Uterus (tissue), 4 donors: ENCODE data around the gene ALG12. TPM values are rescaled to one million over a fixed set of nuclear protein-coding genes. Genes with fewer than 3 reads are reported as not detected.

Experiments
- DNase-seq, 2 donors: peaks; one replicate each; pipeline ENCODE4 v3.0.0-alpha.2; 2019 to 2020
- H3K27ac ChIP-seq, 2 donors: fragments of 200-600 bp; sonication (generic); 1 replicate in 1 of 2; 2 replicates in 1 of 2; pipeline ENCODE4 v1.5.1; 2016 to 2018
- H3K27me3 ChIP-seq, 2 donors: fragments of 200-600 bp; sonication (generic); one replicate each; pipeline ENCODE4 v1.5.1; 2018 to 2019; ENCODE audit warnings: control low read depth in 1 of 2
- H3K36me3 ChIP-seq, 2 donors: fragments of 200-600 bp; sonication (generic); one replicate each; pipeline ENCODE4 v1.5.1; 2019; ENCODE audit warnings: control low read depth in 1 of 2
- H3K4me1 ChIP-seq, 2 donors: fragments of 200-600 bp; sonication (generic); one replicate each; pipeline ENCODE4 v1.5.1; 2018 to 2019; ENCODE audit warnings: control low read depth in 1 of 2
- H3K4me3 ChIP-seq, 2 donors: fragments of 200-600 bp; sonication (generic); 1 replicate in 1 of 2; 2 replicates in 1 of 2; pipeline ENCODE4 v1.5.1; 2018 to 2019; ENCODE audit warnings: mild to moderate bottlenecking in 1 of 2
- H3K9me3 ChIP-seq, 2 donors: fragments of 200-600 bp; sonication (generic); one replicate each; pipeline ENCODE4 v1.5.1; 2019; ENCODE audit warnings: control low read depth in 1 of 2
- POLR2A ChIP-seq, 2 donors: fragments of 450-650 bp; IDR thresholded peaks; one replicate each; pipeline ENCODE4 v1.6.1; 2016; ENCODE audit warnings: antibody characterized with exemption in 2 of 2, mild to moderate bottlenecking in 1 of 2, moderate library complexity in 1 of 2
- intact Hi-C: fragments of 100-400 bp; cut with DNase I; formaldehyde crosslinking; loops from one replicate; pipeline ENCODE4 v1.15.1; 2023; ENCODE audit warnings: low total_unique reads
- total RNA-seq, 4 donors: library from RNA; depleted of rRNA in 3 of 4; stranded (reverse); fragments of >200 nt in 3 of 4; gene quantifications; one replicate each; pipeline versions ENCODE4 v1.1.0 to v1.2.4, GENCODE V29; 2014 to 2023
- TF ChIP-seq, protein P1 (sequence below), 4 experiments: fragments of 200-600 bp in 2 of 4; fragments of 450-650 bp in 2 of 4; sonication (generic) in 2 of 4; IDR thresholded peaks; one replicate each; pipeline ENCODE4 v1.5.1; 2016 to 2019; ENCODE audit warnings: antibody characterized with exemption in 4 of 4, mild to moderate bottlenecking in 2 of 4, moderate library complexity in 1 of 4
- donor health status: DM: yes; HTN: yes; CAD: no.

The ALG12 gene
- total RNA-seq, 4 donors from 2014 or later = 11.8 to 22.5 (median 18.3) TPM

DNA sequence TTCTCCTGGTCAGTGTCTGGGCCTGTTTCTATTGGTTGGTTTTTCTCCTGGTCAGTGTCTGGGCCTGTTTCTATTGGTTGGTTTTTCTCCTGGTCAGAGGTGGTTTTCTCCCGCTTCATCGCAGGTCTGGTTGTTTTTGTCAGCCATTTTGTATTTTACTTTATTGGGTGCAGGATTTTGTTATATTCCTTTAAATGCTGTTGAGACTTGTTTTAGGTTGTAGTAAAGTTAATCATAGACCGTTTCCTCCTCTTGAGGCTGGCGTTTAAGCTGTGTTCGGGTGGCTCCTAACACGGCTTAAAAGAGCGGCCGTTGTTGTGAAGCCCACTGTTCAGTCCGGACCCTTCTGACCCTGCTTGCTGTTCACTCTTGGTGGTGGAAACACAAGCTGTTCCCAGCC is 38.4 kb downstream of the ALG12 start:
- intact Hi-C loops = no loop called here
- DNase-seq = no peak
- Histone ChIP-seq H3K36me3 (no peaks in the 10 kb centered on the region), H3K9me3 (peaks cover 0 to 9% of the 10 kb centered on the region in 2 donors), H3K4me1 (no peaks in the 10 kb centered on the region), H3K4me3 (no peak overlapping the region), H3K27me3 (no peaks in the 10 kb centered on the region), H3K27ac (no peak overlapping the region)
- TF ChIP-seq POLR2A (IDR thresholded peaks at IDR 0.05) = no peak
- TF ChIP-seq, protein P1, sequence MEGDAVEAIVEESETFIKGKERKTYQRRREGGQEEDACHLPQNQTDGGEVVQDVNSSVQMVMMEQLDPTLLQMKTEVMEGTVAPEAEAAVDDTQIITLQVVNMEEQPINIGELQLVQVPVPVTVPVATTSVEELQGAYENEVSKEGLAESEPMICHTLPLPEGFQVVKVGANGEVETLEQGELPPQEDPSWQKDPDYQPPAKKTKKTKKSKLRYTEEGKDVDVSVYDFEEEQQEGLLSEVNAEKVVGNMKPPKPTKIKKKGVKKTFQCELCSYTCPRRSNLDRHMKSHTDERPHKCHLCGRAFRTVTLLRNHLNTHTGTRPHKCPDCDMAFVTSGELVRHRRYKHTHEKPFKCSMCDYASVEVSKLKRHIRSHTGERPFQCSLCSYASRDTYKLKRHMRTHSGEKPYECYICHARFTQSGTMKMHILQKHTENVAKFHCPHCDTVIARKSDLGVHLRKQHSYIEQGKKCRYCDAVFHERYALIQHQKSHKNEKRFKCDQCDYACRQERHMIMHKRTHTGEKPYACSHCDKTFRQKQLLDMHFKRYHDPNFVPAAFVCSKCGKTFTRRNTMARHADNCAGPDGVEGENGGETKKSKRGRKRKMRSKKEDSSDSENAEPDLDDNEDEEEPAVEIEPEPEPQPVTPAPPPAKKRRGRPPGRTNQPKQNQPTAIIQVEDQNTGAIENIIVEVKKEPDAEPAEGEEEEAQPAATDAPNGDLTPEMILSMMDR (IDR thresholded peaks at IDR 0.05) = no peak

DNA sequence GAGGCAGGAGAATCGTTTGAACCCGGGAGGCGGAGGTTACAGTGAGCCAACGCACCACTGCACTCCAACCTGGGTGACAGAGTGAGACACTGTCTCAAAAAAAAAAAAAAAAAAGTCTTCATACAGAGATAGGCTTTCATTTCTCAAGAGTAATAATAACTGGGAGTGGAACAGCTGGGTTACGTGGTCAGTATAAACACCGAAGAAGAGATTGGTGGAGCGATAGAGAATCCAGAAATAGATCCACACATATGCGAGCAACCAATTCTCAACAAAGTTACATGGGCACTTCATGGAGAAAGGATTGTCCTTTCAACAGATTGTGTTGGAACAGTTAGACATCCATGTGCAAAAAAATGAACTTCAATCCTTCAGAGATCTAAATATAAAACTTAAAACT is 40.0 kb downstream of the ALG12 start:
- DNase-seq = no peak
- TF ChIP-seq, protein P1 (IDR thresholded peaks at IDR 0.05) = no peak
- TF ChIP-seq POLR2A (IDR thresholded peaks at IDR 0.05) = no peak

DNA sequence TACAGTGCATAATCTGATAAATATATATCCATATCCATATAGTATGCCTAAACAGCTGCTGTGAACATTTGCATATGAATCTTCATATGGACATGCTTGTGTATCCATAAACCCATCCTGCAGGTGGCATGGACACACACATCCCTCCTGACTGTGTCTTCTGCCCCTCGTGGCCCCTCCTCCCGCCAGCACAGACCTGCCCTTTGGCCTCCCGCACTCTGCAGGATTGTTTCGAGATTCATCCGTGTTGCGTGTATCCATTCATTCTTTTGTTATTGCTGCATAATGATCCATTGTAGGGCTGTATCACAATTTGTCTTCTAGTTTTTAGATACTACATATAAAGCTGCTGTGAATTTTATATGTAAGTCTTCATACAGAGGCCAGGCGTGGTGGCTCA is 40.6 kb downstream of the ALG12 start:
- Histone ChIP-seq H3K36me3 (no peaks in the 10 kb centered on the region), H3K4me1 (no peaks in the 10 kb centered on the region), H3K9me3 (peaks cover 0 to 9% of the 10 kb centered on the region in 2 donors), H3K4me3 (no peak overlapping the region), H3K27me3 (no peaks in the 10 kb centered on the region), H3K27ac (no peak overlapping the region)
- TF ChIP-seq, protein P1 (IDR thresholded peaks at IDR 0.05) = no peak
- no peak for TF ChIP-seq POLR2A (IDR thresholded peaks at IDR 0.05)
- no peak for DNase-seq
- intact Hi-C loops = no loop called here

More for the DNA sequence above, 40.0 kb downstream of the ALG12 start:
- intact Hi-C loops = no loop called here
- H3K9me3 ChIP-seq = peaks cover 0 to 9% of the 10 kb centered on the region in 2 donors
- H3K4me1 ChIP-seq = no peaks in the 10 kb centered on the region
- no peaks in the 10 kb centered on the region for H3K36me3 ChIP-seq
- H3K4me3 ChIP-seq = no peak overlapping the region
- no peaks in the 10 kb centered on the region for H3K27me3 ChIP-seq
- H3K27ac ChIP-seq = no peak overlapping the region

DNA sequence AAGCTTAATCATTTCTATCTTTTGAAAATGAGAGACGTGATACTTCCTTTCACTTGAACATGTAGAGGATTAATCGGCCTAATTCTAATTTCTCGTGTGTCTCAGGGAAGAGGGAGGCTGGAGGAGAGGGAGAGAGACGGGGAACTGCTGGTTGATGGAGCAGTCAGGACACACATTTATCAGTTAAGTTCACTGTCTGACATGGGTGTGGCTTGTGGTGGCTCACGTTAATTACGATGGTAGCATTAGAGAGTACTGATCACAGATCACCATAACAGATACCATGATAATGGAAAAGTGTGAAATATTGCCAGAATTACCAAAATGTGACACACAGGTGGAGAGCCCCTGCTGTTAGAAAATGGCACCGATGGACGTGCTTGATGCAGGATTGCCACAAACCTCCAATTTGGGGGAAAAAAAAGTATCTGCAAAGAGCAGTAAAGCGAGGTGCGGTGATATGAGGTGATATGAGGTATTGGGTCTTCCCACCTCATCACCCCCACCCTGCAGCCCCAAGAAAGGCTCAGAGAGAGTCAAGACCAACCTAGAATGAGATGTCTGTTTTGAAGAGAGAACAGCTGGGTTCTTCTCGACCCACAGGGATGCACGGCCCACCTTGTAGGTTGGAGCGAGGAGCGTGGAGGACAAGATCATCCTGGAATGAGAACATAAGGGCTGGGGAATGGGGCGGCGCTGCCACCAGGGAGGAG is 44.9 kb downstream of the ALG12 start:
- no peak overlapping the region for H3K27ac ChIP-seq
- H3K27me3 ChIP-seq = no peaks in the 10 kb centered on the region
- no peaks in the 10 kb centered on the region for H3K4me1 ChIP-seq
- peaks cover 0 to 14% of the 10 kb centered on the region in 2 donors for H3K9me3 ChIP-seq
- TF ChIP-seq POLR2A (IDR thresholded peaks at IDR 0.05) = no peak
- TF ChIP-seq, protein P1 (IDR thresholded peaks at IDR 0.05) = no peak
- no peak for DNase-seq
- no peaks in the 10 kb centered on the region for H3K36me3 ChIP-seq
- no peak overlapping the region for H3K4me3 ChIP-seq
- intact Hi-C loops = no loop called here

DNA sequence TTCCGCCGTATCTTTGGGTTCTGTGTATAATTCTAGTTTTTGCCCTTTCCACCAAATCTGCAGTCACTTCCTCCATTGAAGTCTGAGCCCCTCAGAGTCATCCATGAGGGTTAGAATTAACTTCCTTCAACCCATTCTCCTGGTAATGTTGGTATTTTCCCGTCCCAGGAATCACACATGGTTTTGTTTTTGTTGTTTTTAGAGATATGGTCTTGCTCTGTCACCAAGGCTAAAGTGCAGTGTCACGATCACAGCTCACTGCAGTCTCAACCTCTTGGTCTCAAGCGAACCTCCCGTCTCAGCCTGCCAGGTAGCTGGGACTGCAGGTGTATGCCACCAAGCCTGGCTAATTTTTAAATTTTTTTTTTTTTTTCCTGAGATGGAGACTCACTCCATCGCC is 45.9 kb downstream of the ALG12 start:
- intact Hi-C loops = no loop called here
- H3K9me3 ChIP-seq = peaks cover 0 to 19% of the 10 kb centered on the region in 2 donors
- no peak for TF ChIP-seq POLR2A (IDR thresholded peaks at IDR 0.05)
- TF ChIP-seq, protein P1 (IDR thresholded peaks at IDR 0.05) = no peak
- H3K36me3 ChIP-seq = no peaks in the 10 kb centered on the region
- H3K4me3 ChIP-seq = no peak overlapping the region
- H3K4me1 ChIP-seq = no peaks in the 10 kb centered on the region
- no peak for DNase-seq
- no peaks in the 10 kb centered on the region for H3K27me3 ChIP-seq
- H3K27ac ChIP-seq = no peak overlapping the region
